ENCODE results near the gene ZC2HC1B. TPM values are rescaled to one million over a fixed set of nuclear protein-coding genes. Genes with fewer than 3 reads are reported as not detected.
"Not testable (repeated sequence)": the region's sequence is repeated elsewhere in the genome, so short reads cannot be mapped to it uniquely, and the experiment has no call there.

The ZC2HC1B gene
- total and polyA plus RNA-seq, 11 donors = 0.25 TPM; not detected in 10

DNA sequence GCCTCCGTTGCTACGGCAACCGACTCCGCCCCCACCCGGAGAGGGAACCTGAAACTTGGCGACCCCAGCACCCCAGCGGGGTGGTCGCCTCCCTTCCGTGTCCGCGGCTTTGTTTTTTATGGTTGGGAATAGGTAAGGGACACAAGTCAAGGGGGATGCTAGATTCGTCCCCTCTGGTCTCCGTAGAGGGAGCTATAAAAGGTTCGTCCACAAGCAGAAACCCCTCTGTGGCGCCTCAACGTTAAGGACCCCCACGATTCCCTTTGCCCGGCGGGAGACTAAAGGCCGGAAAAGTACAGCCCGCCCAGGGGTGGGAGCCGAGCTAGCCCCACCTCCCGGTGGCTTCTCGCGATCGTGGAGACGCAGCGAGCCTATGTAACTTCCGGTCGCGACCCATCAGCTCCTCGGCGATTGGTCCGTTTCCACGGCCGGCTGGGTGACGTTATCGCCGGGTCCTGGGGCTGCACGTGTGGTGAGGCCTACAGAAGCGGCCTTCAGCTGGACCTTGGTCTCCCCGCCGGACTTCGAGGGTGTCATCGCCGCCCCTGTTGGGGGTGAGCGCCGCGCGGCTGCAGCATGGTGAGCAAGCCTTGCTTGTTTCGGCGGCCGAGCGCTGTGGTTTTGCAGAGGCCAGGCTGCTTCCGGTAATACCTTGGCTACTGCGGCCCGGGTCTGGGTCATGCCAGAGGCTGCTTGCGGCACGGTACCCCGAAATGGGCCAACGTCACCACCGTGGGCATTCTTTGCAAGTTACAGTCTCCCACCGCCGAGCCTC lies 21.2 kb upstream of the ZC2HC1B start, which contains the start of gene LTV1:
Gene LTV1 (plus strand): TSS at position 437 of the 775 bp plus-strand sequence. CDS start 140 bp downstream, at position 577.
- WGBS, 4 donors = 0 to 1% (median 0%) methylated on average over 25 to 64 of the region's 64 CpGs
- Histone ChIP-seq H3K4me3 (peak within 1 kb of the TSS; percentile 55 to 94 (median 82)), H3K36me3 (peaks cover 0 to 38% (median 37%) of the 10 kb centered on the region in 9 donors), H3K27me3 (no peaks in the 10 kb centered on the region), H3K27ac (peak within 1 kb of the TSS; percentile 80 to 96 (median 93)), H3K4me1 (peaks cover 0 to 18% (median 11%) of the 10 kb centered on the region in 12 donors), H3K9me3 (no peaks in the 10 kb centered on the region)
- ATAC-seq (peak; percentile 100), DNase-seq (peak; percentile 97 to 98 (median 97))
- TF ChIP-seq CTCF (IDR thresholded peaks at IDR 0.05) = peak in 4 of 12 donors; percentile 3 to 27 (median 20)
- peak in 1 of 2 donors; percentile 83 for TF ChIP-seq POLR2A (IDR thresholded peaks at IDR 0.05)
- intact Hi-C loops (cut with DNase I) = loop anchor here (2.0 to 10.0 kb wide), 13 partner anchors 96 to 331 kb away; partner anchors contain the start of genes PHACTR2 (in 7 of the 10), FUCA2 (in 1 of the 10) and PLAGL1 (in 1 of the 10)

- no peaks in the 10 kb centered on the region for H3K27me3 ChIP-seq
- H3K9me3 ChIP-seq = no peaks in the 10 kb centered on the region
- DNase-seq = no peak
- peaks cover 0 to 44% (median 42%) of the 10 kb centered on the region in 9 donors for H3K36me3 ChIP-seq
- peak overlapping the region; percentile 80 to 96 (median 93) for H3K27ac ChIP-seq
- H3K4me1 ChIP-seq = peaks cover 0 to 18% (median 11%) of the 10 kb centered on the region in 12 donors
- WGBS, 4 donors = 1 to 4% (median 2%) methylated on average over 8 to 9 of the region's 9 CpGs
- no peak for ATAC-seq
- no peak for TF ChIP-seq CTCF (IDR thresholded peaks at IDR 0.05)
- TF ChIP-seq POLR2A (IDR thresholded peaks at IDR 0.05) = no peak
- H3K4me3 ChIP-seq = peak overlapping the region; percentile 55 to 94 (median 82)
- intact Hi-C loops (cut with DNase I) = loop anchor here (2.0 to 10.0 kb wide), 13 partner anchors 96 to 331 kb away; partner anchors contain the start of genes PHACTR2 (in 7 of the 10), FUCA2 (in 1 of the 10) and PLAGL1 (in 1 of the 10)
Measured at GRCh38 chr6:143843677-143843999, 20.6 kb upstream of the ZC2HC1B start.

DNA sequence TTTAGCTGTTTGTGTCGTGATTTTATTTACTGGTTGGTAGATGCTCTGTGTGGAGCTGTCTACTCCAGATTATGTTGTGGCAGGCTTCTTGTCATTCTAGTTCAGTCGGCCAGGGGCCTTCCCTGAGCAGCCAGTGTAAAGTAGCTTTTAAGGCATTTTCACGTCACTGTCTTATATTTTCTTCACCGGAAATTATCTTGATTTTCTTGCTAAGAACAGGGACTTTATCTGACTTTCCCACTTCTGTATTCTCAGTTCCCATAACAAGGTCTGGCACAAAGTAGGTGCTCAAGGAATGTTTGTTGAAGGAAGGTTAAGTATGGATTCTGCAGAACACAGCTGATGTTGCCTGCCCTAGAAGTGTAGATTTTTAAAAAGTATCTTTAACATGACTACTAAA lies 20.3 kb upstream of the ZC2HC1B start:
- intact Hi-C loops (cut with DNase I) = loop anchor here (5.0 to 10.0 kb wide), 11 partner anchors 97 to 332 kb away; partner anchors contain the start of genes PHACTR2 (in 7 of the 10), FUCA2 (in 1 of the 10) and PLAGL1 (in 1 of the 10)
- Histone ChIP-seq H3K9me3 (no peaks in the 10 kb centered on the region), H3K36me3 (peaks cover 0 to 47% (median 46%) of the 10 kb centered on the region in 9 donors), H3K4me1 (peaks cover 0 to 18% (median 11%) of the 10 kb centered on the region in 12 donors), H3K27ac (peak overlapping the region in 7 of 12 donors; percentile 89 to 96 (median 94)), H3K27me3 (no peaks in the 10 kb centered on the region), H3K4me3 (peak overlapping the region; percentile 55 to 94 (median 82))
- WGBS, 4 donors = 10 to 17% (median 13%) methylated on average over 4 of the region's 4 CpGs
- ATAC-seq (no peak), DNase-seq (no peak)
- TF ChIP-seq POLR2A (IDR thresholded peaks at IDR 0.05) = no peak
- TF ChIP-seq CTCF (IDR thresholded peaks at IDR 0.05) = no peak

GRCh38 chr6:143845033-143845432 lies 19.2 kb upstream of the ZC2HC1B start:
- ATAC-seq (no peak), DNase-seq (no peak)
- peaks cover 0 to 18% (median 11%) of the 10 kb centered on the region in 12 donors for H3K4me1 ChIP-seq
- H3K4me3 ChIP-seq = no peak overlapping the region
- no peaks in the 10 kb centered on the region for H3K27me3 ChIP-seq
- peaks cover 0 to 58% (median 56%) of the 10 kb centered on the region in 9 donors for H3K36me3 ChIP-seq
- intact Hi-C loops (cut with DNase I) = loop anchor here in 9 of 10 donors (10.0 kb wide), 4 partner anchors 160 to 270 kb away; partner anchors contain the start of genes PHACTR2 (in 5 of the 9) and PLAGL1 (in 1 of the 9)
- H3K9me3 ChIP-seq = no peaks in the 10 kb centered on the region
- TF ChIP-seq POLR2A (IDR thresholded peaks at IDR 0.05) = no peak
- no peak for TF ChIP-seq CTCF (IDR thresholded peaks at IDR 0.05)
- no peak overlapping the region for H3K27ac ChIP-seq
- WGBS, 4 donors = 92 to 95% (median 92%) methylated on average over 5 of the region's 5 CpGs

- ATAC-seq; DNase-seq; intact Hi-C loops (cut with DNase I); H3K4me1 ChIP-seq; H3K4me3 ChIP-seq; H3K27me3 ChIP-seq; H3K27ac ChIP-seq: not testable (repeated sequence)
- WGBS, 4 donors = 98 to 99% (median 98%) methylated on average over 3 of the region's 3 CpGs
- Histone ChIP-seq H3K9me3 (peaks cover 0 to 43% (median 11%) of the 10 kb centered on the region in 12 donors), H3K36me3 (peaks cover 4 to 94% (median 86%) of the 10 kb centered on the region in 9 donors)
Measured at GRCh38 chr6:143851706-143852105, 12.6 kb upstream of the ZC2HC1B start.

DNA sequence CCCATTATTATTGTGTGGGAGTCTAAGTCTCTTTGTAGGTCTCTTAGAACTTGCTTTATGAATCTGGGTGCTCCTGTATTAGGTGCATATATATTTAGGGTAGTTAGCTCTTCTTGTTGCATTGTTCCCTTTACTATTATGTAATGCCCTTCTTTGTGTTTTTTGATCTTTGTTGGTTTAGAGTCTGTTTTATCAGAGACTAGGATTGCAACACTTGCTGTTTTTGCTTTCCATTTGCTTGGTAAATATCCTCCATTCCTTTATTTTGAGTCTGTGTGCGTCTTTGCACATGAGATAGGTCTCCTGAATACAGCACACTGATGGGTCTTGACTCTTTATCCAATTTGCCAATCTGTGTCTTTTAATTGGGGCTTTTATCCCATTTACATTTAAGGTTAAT lies 9.2 kb upstream of the ZC2HC1B start:
- H3K27ac ChIP-seq; H3K4me1 ChIP-seq; intact Hi-C loops (cut with DNase I); H3K4me3 ChIP-seq; ATAC-seq; H3K27me3 ChIP-seq; DNase-seq: not testable (repeated sequence)
- Histone ChIP-seq H3K9me3 (peaks cover 0 to 47% (median 11%) of the 10 kb centered on the region in 12 donors), H3K36me3 (peaks cover 16 to 94% (median 86%) of the 10 kb centered on the region in 9 donors)
- 96 to 100% (median 99%) methylated on average over 1 of the region's 1 CpG for WGBS, 4 donors
